ENCODE results near the gene GLRA2.

Gene GLRA2

DNA sequence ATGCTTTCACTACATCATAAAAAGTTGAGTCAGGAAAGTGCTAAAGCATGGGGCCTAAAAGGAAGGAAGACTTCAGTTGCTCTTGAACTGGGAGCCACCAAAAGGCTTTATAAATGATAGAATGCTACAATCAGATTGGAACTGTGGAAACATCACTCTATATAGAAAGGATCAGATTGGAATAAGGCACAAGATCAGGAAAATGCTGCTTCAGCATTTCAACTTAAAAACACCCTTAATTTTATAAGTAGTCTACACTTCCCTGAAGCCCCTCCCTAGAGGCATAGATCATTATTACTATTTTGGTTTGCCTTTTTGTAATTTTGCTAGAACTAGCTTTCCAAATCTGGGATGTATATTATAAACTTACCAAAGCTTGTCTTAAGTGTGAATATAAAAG is 172.8 kb downstream of the GLRA2 start:
- no peak for DNase-seq
- Mint-ChIP-seq H3K4me1 (ENCODE audit: low read depth) (no peaks in the 10 kb centered on the region), H3K27ac (no peak overlapping the region), H3K36me3 (ENCODE audit: low read depth) (no peaks in the 10 kb centered on the region), H3K27me3 (peaks cover 14% of the 10 kb centered on the region), H3K4me3 (no peak overlapping the region), H3K9me3 (no peaks in the 10 kb centered on the region)

- no peaks in the 10 kb centered on the region for H3K9me3 Mint-ChIP-seq
- H3K27me3 Mint-ChIP-seq: peaks cover 30% of the 10 kb centered on the region
- no peaks in the 10 kb centered on the region for H3K36me3 Mint-ChIP-seq (ENCODE audit: low read depth)
- H3K4me1 Mint-ChIP-seq (ENCODE audit: low read depth): no peaks in the 10 kb centered on the region
- no peak overlapping the region for H3K27ac Mint-ChIP-seq
- H3K4me3 Mint-ChIP-seq: no peak overlapping the region
- no peak for DNase-seq
These were observed 182.8 kb downstream of the GLRA2 start for GRCh38 chrX:14712096-14712495.

DNA sequence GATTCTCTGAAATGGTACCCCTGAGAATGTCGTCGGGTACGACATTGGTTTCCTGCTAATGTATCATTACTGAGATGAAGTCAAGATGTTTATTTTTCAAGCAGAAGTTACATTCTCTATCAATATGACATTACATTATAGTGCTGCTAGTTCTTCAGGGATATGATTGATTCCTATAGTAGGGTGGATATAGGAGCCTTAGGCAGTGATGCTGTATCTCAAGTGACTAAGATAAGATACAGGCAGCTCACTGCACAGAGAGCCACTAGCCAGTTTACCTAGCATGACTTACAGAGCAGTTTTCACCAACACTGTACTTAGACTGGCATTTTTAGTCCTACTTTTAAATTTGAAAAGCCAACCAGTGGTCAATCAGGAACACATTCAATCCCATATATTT is 188.6 kb downstream of the GLRA2 start:
- Mint-ChIP-seq H3K27ac (no peak overlapping the region), H3K4me3 (no peak overlapping the region), H3K36me3 (ENCODE audit: low read depth) (no peaks in the 10 kb centered on the region), H3K27me3 (peaks cover 18% of the 10 kb centered on the region), H3K4me1 (ENCODE audit: low read depth) (no peaks in the 10 kb centered on the region), H3K9me3 (no peaks in the 10 kb centered on the region)
- no peak for DNase-seq

GRCh38 chrX:14718403-14718802 is 189.1 kb downstream of the GLRA2 start:
- Mint-ChIP-seq H3K4me1 (ENCODE audit: low read depth) (no peaks in the 10 kb centered on the region), H3K27ac (no peak overlapping the region), H3K9me3 (no peaks in the 10 kb centered on the region), H3K4me3 (no peak overlapping the region), H3K27me3 (peaks cover 17% of the 10 kb centered on the region), H3K36me3 (ENCODE audit: low read depth) (no peaks in the 10 kb centered on the region)
- no peak for DNase-seq

DNA sequence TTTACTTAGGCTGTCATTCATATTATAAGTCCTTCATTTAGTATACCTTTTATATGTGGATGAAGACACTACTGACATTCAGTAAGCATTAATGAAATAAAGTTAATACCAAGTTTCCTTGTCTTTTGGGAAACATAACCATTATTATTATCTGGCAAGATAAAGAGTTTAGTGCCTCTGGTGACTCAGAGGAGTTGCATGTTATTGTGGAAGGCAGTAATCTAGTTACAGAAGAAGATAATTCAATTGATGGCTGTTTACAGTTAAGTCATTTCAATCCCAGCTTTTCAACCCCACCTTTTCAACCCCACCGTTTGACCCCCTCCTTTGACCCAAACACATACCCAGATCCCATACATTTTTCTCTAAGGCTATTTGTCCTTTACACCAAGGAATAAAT is 199.7 kb downstream of the GLRA2 start:
- DNase-seq: no peak
- Mint-ChIP-seq H3K4me1 (ENCODE audit: low read depth) (peaks cover 2% of the 10 kb centered on the region), H3K9me3 (peaks cover 6% of the 10 kb centered on the region), H3K27me3 (peaks cover 21% of the 10 kb centered on the region), H3K36me3 (ENCODE audit: low read depth) (no peaks in the 10 kb centered on the region), H3K27ac (no peak overlapping the region), H3K4me3 (no peak overlapping the region)

GRCh38 chrX:14738643-14739042 is 209.3 kb downstream of the GLRA2 start:
- no peak overlapping the region for H3K4me3 Mint-ChIP-seq

GRCh38 chrX:14753441-14753840 is 224.1 kb downstream of the GLRA2 start:
- no peak overlapping the region for H3K27ac Mint-ChIP-seq
- H3K36me3 Mint-ChIP-seq (ENCODE audit: low read depth): no peaks in the 10 kb centered on the region
- no peak overlapping the region for H3K4me3 Mint-ChIP-seq
- no peak for DNase-seq
- no peaks in the 10 kb centered on the region for H3K9me3 Mint-ChIP-seq
- H3K4me1 Mint-ChIP-seq (ENCODE audit: low read depth): no peaks in the 10 kb centered on the region
- peaks cover 34% of the 10 kb centered on the region for H3K27me3 Mint-ChIP-seq

More at GRCh38 chrX:14738643-14739042, 209.3 kb downstream of the GLRA2 start:
- H3K27ac Mint-ChIP-seq: no peak overlapping the region
- H3K27me3 Mint-ChIP-seq: peaks cover 31% of the 10 kb centered on the region
- no peaks in the 10 kb centered on the region for H3K9me3 Mint-ChIP-seq
- no peaks in the 10 kb centered on the region for H3K4me1 Mint-ChIP-seq (ENCODE audit: low read depth)
- DNase-seq: no peak
- H3K36me3 Mint-ChIP-seq (ENCODE audit: low read depth): no peaks in the 10 kb centered on the region

DNA sequence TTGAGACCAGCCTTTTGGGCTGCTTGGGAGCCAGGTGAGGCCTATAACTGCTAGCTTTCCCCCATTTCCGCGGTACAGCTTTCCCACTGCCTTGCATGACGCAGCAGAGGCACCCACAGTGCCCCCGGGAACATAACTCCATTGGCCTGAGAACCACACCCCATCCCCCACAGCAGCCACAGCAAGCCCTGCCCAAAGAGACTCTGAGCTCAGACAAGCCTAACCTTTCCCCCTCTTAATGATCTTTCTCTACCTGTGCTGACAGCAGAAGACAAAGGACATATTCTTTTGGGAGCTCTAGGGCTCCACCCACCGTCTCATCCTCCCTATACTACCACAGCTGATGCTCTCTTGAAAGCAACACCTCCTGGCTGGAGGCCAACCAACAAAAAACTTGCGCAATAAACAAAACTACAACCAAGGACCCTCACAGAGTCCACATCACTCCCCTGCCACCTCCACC is 228.7 kb downstream of the GLRA2 start:
- Mint-ChIP-seq H3K9me3 (no peaks in the 10 kb centered on the region), H3K4me1 (ENCODE audit: low read depth) (no peaks in the 10 kb centered on the region), H3K27ac (no peak overlapping the region), H3K4me3 (no peak overlapping the region), H3K36me3 (ENCODE audit: low read depth) (no peaks in the 10 kb centered on the region), H3K27me3 (peaks cover 25% of the 10 kb centered on the region)
- no peak for DNase-seq

GRCh38 chrX:14775416-14775815 is 246.1 kb downstream of the GLRA2 start:
- no peaks in the 10 kb centered on the region for H3K36me3 Mint-ChIP-seq (ENCODE audit: low read depth)
- H3K27ac Mint-ChIP-seq: no peak overlapping the region
- H3K4me1 Mint-ChIP-seq (ENCODE audit: low read depth): no peaks in the 10 kb centered on the region
- no peak for DNase-seq
- peaks cover 9% of the 10 kb centered on the region for H3K9me3 Mint-ChIP-seq
- no peak overlapping the region for H3K4me3 Mint-ChIP-seq
- H3K27me3 Mint-ChIP-seq: peaks cover 30% of the 10 kb centered on the region

GRCh38 chrX:14776901-14777300 is 247.6 kb downstream of the GLRA2 start:
- no peak overlapping the region for H3K4me3 Mint-ChIP-seq
- no peak for DNase-seq
- H3K9me3 Mint-ChIP-seq: no peaks in the 10 kb centered on the region
- no peaks in the 10 kb centered on the region for H3K36me3 Mint-ChIP-seq (ENCODE audit: low read depth)
- no peaks in the 10 kb centered on the region for H3K4me1 Mint-ChIP-seq (ENCODE audit: low read depth)
- no peak overlapping the region for H3K27ac Mint-ChIP-seq
- peaks cover 31% of the 10 kb centered on the region for H3K27me3 Mint-ChIP-seq

- Mint-ChIP-seq H3K36me3 (ENCODE audit: low read depth) (no peaks in the 10 kb centered on the region), H3K27ac (no peak overlapping the region), H3K9me3 (no peaks in the 10 kb centered on the region), H3K27me3 (peaks cover 31% of the 10 kb centered on the region), H3K4me1 (ENCODE audit: low read depth) (no peaks in the 10 kb centered on the region), H3K4me3 (no peak overlapping the region)
- no peak for DNase-seq
These were observed 248.2 kb downstream of the GLRA2 start for GRCh38 chrX:14777525-14777924.

GRCh38 chrX:14779580-14779979 is 250.2 kb downstream of the GLRA2 start:
- no peaks in the 10 kb centered on the region for H3K9me3 Mint-ChIP-seq
- H3K36me3 Mint-ChIP-seq (ENCODE audit: low read depth): no peaks in the 10 kb centered on the region
- peaks cover 23% of the 10 kb centered on the region for H3K27me3 Mint-ChIP-seq
- no peak for DNase-seq
- H3K4me3 Mint-ChIP-seq: no peak overlapping the region
- H3K4me1 Mint-ChIP-seq (ENCODE audit: low read depth): no peaks in the 10 kb centered on the region
- H3K27ac Mint-ChIP-seq: no peak overlapping the region
